ENCODE measurements around the gene LPAR2.

LPAR2 gene

GRCh38 chr19:19597809-19598306 is 30.2 kb downstream of the LPAR2 start:
- no peak for DNase-seq (ENCODE audit: low spot score)

GRCh38 chr19:19595171-19595701 is 32.8 kb downstream of the LPAR2 start:
- no peak for DNase-seq (ENCODE audit: low spot score)

- DNase-seq (ENCODE audit: low spot score): no peak
These were observed 33.6 kb downstream of the LPAR2 start for GRCh38 chr19:19594381-19594780.

DNA sequence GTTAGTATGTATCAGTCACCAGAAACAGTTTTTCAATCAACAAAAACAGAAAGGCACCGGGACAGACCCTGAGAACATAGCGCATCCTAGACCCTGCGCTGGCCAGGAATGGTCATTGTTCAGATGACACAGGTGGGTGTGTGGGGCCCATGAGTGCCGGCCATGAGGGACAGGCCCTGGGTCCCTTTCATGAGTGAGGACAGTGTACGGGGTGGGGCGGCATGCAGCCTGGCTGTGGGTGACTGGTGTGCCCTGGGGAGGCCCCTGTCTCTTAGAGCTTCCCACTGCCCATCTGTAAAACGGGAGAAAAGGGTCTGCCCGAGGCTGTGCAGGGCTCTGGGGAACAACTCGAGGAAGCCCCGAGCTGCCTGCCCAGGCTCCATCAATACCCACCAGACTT is 35.3 kb downstream of the LPAR2 start:
- no peak for DNase-seq (ENCODE audit: low spot score)

GRCh38 chr19:19591133-19591825 is 36.7 kb downstream of the LPAR2 start:
- no peak for DNase-seq (ENCODE audit: low spot score)

DNA sequence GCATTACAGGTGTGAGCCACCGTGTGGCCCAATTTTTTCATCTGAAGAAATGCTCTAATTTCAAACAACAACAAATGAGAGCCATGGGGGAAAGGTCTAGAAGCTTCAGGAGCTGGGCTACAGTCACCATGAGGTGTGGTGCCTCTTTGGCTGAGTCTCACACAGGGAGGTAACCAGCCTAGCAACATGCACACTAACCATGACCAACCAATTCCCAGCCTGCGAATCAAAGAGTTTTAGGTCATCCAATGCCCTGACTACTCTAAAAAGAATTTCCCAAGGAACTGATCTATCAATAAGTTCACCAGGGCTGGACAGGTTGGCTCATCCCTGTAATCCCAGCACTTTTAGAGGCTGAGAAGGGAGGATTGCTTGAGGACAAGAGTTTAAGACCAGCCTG is 39.5 kb downstream of the LPAR2 start:
- DNase-seq (ENCODE audit: low spot score): no peak

GRCh38 chr19:19587771-19588170 is 40.2 kb downstream of the LPAR2 start:
- DNase-seq (ENCODE audit: low spot score): no peak

DNA sequence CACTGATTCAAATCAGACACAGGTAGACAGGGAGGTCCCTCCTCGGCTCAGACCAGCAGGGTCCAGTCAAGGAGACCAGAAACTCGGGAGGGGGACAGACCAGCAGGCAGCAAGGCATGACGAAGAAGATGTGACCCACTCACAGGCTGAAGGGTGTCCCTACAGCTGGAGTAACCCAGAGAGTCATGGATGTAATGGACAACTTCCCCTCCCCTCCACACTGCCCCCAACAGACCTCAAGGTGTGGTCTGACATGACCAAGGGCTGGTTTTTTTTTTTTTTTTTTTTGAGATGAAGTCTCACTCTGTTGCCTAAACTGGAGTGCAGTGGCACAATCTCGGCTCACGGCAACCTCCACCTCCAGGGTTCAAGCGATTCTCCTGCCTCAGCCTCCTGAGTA is 43.7 kb downstream of the LPAR2 start:
- DNase-seq (ENCODE audit: low spot score): no peak

DNA sequence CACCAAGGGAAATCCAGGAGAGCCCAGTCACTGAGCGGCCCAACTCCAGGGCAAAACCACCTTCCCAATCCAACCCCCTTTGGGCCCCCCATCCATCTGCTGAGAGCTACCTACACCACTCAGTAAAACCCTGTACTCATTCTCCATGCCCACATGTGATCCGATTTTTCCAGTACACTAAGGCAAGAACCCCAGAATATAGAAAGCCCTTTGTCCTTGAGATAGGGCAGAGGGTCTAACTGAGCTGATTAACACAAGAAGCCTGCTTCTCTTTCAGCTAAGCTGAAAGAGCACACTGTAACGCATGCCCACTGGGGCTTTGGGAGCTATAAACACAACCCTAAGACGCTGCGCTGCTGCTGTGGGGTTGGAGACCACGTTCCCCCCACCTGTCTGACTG is 45.5 kb downstream of the LPAR2 start:
- no peak for DNase-seq (ENCODE audit: low spot score)

DNA sequence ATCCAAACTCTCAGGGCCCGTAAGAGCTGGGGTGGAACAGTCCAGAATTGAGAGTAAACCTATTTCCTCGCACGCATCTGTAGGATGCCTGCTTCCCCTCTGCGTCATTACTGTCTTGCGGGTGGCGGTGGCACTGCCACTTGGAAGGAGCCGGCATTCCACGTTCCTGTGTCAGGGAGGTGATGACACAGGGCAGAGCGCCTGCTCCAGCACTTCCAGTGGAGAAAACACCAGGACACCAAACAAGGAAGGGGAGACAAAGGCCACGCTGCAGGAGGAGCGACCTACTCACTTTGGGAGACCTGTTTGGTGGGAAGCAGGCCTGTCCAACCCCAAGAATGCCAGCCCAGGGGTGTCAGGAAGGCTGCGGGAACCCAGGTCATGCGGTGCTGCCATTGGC is 46.6 kb downstream of the LPAR2 start:
- DNase-seq (ENCODE audit: low spot score): no peak

GRCh38 chr19:19580418-19580817 is 47.6 kb downstream of the LPAR2 start:
- no peak for DNase-seq (ENCODE audit: low spot score)

- no peak for DNase-seq (ENCODE audit: low spot score)
These were observed 48.3 kb downstream of the LPAR2 start for GRCh38 chr19:19579533-19580361.

- no peak for DNase-seq (ENCODE audit: low spot score)
These were observed 49.8 kb downstream of the LPAR2 start for GRCh38 chr19:19578252-19578651.

GRCh38 chr19:19575411-19575810 is 52.6 kb downstream of the LPAR2 start:
- DNase-seq (ENCODE audit: low spot score): no peak
